HK-2 (cell line): ENCODE data around the gene ZBTB7A.

Source experiments
- DNase-seq: peaks from one replicate; pipeline ENCODE4 v3.0.0-alpha.2; 2018; ENCODE audit not compliant: unreplicated experiment

Gene ZBTB7A

DNA sequence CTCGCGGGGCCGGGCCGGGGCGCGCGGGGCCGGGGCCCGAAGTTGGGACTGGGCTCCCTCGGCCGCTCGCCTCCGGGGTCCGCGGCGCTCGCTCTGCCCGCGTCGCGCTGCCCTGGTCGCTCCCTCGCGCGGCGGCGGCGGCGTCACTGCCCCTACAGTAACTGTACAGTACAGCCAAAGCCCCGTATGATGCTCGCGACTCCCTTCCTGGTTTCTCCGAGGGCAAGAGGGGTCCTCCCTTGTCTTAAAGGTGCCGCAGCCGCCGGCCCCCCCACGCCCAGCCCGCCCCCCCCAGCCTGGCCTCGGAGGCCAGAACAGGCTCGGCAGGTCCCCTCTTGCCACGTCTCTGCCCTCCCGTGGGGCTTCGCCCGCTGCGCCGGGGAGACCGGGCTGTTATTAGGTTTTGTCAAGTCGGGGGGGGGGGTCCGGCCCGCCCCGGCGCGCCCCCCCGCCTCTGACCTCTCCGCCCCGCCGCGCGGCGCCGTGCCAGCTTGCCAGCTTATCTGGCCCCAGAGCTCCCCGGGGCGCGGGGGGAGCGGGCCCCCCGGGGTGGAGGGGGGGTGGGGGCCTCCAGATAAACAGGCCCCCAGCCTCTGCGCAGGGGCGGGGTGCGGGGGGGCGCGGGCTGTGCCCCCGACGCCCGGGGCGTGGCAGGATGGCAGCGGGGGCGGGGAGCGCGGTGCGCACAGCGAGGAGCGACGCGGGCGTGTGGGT, at the start of gene ZBTB7A:
TSS of gene ZBTB7A (minus strand) at position 218 of the 714 bp plus-strand sequence. CDS start 11,667 bp downstream, outside the sequence.
- peak; percentile 69 for DNase-seq

DNA sequence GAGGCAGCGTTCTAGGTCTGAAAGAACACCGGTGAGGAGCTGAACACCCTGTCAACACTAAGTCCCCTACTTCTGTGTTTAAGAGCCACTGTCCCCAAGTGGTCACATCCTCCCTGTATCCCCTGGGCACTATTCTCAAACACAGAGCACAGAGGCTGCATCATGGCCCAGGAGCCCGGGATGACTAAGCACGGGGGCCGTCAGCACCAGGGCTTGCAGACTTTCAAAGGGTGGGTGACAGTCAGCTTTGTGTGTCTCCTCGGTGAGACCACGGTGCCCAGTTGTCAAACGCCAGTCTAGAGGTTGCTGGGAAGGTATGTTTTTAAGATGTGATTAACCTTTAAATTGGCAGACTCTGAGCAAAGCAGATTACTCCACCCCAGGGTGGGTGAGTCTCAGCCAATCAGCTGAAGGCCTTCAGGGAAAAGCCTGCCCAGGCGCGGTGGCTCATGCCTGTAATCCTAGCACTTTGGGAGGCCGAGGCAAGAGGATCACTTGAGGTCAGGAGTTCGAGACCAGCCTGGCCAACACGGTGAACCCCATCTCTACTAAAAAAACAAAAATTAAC, 49.2 kb upstream of the ZBTB7A start:
- DNase-seq = no peak

DNA sequence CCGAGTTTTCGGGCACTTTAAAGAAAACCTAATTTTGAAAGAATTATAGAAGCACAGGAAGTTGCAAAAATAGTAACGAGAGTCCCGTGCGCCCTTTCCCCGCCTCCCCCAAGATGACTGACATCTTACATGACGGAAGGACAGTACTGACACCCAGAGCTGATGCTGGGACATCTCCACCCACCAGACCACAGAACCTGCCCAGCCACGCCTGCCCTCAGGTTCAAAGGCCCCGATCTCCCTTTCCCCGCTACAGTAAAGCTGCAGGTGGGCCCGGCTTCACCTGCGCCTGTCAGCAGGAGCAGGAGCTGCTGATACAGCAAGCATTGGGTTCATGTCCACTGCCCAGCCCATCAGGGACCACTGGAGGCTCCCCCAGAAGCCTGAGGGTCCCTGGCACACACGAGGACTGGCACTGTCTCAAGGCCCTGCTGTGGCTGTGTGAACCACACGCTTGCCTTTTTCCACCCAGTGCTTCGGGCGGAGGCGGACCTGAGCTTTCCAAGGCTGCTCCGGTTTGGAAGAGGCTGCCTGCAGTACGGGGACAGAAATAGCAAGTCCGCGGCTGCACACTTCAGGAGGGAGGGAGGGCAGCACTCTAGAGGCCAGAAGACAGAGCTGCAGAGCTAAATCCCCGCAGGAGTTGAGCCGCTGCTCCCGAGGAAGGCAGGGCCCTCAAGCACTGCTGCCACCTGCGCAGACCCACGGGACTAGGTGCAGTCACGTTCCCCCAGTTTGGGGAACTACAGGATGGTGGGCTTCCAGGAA, 48.5 kb upstream of the ZBTB7A start:
- DNase-seq = no peak

DNA sequence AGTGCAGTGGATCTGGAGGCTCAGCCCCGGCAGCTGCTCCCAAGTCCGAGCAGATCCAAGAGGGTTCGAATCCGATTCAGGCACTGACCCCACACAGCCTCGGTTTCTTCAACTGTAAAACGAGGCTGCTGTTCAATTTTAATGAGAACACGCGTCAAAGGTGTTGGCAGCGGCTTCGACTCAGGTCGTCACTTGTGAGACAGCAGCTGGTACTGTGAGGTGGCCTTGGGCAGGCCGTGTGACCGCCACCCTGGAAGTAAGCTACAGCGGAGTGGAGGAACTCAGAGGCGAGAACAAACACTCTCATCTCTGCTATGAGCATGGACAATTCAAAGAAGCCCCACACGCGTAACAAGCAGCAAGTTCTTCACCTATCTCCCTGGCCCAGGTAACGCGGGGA, 47.5 kb upstream of the ZBTB7A start:
- DNase-seq = no peak

DNA sequence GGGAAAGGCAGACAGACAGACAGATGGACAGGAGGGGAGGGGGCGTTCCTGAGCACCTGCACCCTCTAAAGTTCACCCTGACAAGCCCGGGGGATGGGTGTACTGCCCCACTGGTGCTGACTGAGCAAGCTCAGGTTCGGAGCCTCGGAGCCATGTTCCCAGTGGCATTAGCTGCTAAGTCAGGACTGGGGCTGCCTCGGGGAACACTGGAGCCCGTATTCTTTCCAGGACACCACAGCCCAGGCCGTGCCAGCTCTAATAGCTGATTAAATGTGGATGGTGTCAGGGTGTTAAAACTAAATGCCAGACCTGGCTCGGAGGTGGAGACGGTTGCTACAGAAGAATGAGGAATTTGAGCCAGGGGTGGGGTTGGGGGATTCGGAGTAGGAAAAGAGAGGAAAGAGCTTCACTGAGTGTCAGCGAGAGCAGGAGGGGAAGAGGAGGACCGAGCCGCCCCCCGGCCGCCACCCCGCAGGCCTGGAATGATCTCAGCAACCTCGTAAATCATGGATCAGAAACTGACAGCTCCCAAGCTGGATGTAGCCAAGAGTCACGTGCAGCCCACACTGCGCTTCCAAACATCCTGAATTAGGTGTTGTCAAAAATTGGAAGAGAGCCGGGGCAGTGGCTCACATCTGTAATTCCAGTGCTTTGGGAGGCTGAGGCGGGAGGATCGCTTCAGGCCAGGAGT, 46.8 kb upstream of the ZBTB7A start:
- no peak for DNase-seq

DNA sequence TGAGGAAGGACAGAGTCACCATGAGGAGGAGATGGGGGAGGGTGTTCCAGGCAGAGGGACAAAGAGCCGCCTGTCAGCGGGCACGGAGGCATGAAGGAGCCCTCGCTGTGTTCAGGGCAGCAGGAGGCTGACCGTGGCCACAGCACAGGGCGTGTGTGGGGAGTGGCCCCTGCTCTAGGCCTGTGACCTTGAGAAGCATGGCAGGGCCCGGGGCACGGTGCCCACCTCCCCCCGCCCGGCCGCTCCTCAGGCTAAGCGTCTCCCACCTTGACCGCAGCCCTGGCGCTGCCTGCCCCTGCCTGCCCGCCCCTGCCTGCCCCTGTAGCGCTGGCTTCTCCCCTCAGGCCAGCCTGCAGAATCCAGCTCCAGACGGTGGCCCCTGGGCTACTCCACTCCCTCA, 45.7 kb upstream of the ZBTB7A start:
- DNase-seq = no peak

DNA sequence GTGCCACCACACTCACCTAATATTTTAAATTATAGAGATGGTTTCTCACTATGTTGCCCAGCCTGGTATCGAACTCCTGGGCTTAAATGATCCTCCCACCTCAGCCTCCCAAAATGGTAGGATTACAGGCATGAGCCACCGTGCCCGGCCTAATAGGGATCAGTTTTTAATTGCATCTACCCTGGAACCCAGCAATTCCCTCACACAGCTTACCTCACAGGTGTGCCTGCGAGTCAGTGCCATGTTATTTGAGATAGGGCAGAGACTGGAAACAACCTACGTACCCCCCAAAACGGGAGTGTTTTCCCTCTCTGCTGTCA, 42.9 kb upstream of the ZBTB7A start:
- no peak for DNase-seq

DNA sequence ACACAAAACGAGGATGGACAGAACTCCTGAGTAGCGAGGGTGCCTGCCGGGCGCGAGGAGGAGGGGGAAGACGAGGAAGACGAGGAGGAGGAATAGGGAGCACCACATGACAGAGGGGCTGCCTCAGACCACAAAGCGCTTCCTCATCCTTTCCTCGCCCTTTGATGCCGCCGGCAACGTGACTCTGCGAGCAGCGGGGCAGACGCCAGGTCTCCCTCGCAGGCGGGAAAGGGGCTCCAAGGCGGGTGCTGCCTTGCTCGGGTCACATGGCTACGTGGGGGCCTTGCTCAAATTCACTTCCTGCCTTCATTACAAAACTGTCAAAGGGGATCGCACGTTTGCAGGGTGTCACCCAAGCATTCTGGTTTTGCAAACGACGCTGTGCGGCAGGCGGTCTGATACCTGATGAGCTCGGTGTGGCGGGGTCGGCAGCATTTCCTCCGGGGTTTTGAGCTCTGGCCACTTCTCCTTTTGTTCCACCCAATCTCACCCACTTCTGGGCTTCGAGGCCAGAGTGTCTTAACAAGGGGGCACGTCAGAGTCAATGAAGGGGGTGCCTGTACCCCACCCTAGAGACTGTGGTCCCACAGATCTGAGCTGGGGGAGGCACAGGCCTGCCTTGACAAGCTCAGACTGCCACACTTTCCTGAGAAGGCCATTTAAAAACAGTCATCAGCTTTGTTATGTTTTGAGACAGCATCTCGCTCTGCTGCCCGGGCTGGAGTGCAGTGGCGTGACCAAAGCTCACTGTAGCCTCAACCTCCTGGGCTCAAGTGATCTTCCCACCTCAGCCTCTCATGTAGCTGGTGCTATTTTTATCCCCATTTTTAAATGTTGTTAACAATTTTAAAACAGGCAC, 42.3 kb upstream of the ZBTB7A start:
- DNase-seq = no peak

DNA sequence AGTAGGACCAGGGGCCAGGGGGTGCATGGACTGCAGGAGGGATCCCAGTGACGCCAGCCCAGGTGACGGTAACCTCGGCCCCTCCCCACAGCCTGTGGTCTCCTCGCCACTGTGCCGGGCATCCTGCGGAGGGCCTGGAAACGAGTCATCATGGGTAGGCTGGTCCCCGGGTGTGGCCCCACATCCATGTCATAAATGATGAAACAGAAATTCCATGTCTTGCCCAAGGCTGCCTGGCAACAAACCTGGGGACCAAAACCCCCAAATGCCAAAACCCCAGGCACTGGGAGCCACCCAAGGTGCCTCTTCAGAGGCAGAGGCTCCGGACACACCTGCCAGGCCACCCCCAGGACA, 36.4 kb upstream of the ZBTB7A start:
- DNase-seq = peak; percentile 30

DNA sequence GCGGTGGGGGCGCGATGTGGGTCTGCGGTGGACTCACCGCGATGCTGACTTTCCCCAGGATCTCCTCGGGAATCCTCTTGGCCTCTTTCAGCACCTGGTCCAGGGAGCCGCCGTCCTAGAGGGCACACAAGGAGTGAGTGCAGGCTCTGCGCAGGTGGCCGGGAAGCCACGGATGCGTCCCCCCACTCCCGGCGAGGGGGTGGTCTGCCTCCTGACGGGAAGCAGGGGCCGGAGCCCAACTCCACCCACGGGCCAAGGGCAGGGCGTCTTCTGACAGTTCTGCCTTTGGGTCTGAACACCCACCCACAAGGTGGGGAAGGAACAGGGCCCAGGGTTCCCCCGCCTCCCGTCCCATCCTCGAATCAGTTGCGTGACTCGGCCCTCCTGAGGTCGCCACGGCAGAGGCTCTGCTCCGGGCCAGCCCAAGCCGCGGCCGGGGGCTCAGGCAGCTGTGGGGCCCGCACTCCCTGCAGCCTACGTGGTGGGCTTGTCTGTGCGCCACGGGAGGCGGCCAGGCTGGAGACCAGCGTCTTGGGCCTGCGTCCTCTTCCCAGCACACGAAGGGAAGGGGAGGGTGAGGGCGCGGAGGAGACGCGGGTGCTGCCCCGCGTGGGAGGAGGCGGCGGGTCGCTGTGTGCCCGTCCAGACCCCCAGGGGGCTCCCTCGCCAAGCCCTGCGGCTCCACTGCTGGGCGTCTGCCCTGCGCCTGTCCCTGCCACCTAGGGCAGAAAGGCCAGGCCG, 35.8 kb upstream of the ZBTB7A start:
- no peak for DNase-seq

DNA sequence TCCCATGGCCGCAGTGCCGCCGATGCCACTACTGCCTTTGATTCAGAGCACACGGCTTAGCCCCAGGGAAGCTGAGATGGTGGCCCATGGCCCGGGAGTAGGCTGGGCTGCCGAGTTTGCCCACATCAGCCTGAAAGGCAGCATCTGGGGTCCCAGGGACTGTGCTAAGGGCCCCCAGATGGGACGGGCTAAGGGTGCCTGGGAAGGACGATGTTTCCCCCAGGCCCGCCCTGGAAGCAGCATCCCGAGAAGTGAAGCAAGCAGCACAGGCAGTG, 34.7 kb upstream of the ZBTB7A start:
- DNase-seq = no peak

DNA sequence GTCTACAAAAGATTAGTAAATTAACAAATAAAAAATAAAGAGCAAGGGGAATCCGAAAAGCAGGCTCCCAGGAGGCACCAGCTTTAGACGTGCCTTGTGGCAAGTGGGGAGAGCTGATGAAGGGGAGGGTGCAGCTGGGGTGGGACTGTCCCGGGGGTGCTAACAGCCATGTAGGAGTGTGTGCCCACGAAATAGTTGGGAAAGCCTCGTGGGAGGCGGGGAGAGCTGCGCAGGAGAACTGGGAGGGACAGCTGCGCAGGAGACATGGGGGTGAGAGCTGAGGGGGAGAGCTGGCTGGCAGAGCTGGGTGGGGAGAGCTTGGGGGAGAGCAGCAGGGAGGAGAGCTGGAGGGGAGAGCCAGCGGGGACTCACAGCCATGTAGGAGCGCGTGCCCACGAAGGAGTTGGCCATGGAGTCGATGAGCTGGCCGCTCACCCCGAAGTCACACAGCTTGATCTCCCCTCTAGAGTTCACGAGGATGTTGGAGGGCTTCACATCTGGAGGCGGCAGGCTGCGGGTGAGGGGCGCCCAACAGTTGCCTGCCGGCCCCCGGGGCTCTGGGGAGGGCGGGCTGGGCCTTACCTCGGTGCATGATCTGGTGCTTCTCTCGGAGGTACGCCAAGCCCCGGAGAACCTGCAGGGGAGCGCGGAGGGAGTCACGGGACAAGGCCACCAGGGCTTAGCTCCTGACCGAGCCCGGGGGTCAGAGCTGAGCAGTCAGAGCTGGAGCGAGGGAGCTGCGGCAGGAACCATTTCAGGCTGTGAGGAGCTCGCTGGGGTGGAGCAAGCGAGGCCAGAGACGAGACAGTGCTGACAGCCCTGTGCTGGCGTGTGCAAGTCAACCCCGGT, 34.2 kb upstream of the ZBTB7A start:
- DNase-seq = no peak

DNA sequence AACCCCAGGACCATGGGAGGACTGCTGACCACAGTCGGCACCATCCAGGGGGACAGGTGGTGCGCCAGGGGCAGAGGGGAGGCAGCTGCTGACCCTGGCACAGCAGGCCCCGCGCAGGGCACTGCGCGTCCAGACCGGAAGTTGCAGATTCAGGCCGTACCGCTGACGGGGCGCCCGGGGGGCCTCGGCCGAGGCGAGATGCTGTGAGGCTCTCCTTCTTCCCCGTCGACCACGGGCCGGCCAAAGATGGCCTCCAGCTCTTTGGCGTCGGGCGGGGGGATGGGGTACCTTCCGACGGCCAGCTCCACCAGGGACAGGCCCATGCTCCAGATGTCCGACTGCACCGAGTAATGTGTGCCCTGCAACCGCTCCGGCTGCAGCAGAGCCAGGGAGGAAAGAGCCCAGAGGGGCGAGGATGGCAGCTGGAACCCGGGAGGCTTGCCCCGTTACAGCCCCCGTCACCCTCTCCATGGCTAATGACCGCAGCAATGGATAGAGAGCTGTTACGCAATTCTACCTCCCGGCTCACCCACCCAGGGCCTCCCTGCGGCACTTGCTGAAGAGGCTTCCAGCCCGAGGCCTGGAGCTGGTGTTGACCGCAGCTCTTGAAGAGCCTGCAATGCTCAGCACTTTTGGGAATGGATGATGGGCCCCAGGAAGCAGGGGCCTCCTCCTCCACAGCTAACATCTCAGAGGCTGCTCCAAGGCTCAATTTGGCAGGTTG, 32.5 kb upstream of the ZBTB7A start:
- no peak for DNase-seq

DNA sequence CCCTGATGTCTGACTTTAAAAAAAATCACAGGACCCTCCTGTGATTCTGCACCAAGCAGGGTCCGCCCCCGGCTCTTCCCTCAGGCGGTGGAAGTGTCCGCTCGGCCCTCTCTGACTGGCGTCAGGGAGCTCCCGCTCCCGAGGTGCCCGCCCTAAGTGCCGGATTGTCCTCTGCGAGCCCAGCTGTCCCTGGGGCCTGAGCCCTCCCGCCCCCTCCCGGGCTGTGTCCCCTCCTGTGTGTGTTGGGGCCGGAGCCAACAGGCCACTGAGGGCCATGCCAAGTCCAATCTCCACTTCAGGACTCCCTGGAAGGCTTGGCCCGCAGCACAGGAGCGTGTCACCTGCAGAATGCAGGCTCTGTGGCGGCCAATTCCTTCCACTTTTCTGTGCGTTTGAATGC, 31.8 kb upstream of the ZBTB7A start:
- no peak for DNase-seq

DNA sequence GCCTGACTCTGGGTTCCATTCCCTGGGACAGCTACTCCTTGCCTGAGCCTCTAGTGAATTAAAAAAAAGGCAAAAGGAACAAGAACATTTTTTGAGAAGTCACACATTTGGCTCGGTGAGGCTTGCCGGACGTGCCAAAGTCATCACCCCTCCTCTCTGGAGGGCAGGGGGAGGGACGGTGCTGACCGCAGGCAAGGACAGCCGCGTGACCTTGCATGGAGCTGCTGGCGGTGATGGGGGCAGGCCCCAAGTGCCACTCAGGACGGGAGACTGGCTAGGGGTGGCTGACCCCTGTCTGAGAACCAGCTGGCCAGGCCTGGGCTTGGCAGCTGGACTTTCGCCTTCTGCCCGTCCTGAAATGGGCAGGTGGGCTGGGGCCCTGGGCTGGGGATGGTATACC, 30.8 kb upstream of the ZBTB7A start:
- no peak for DNase-seq

DNA sequence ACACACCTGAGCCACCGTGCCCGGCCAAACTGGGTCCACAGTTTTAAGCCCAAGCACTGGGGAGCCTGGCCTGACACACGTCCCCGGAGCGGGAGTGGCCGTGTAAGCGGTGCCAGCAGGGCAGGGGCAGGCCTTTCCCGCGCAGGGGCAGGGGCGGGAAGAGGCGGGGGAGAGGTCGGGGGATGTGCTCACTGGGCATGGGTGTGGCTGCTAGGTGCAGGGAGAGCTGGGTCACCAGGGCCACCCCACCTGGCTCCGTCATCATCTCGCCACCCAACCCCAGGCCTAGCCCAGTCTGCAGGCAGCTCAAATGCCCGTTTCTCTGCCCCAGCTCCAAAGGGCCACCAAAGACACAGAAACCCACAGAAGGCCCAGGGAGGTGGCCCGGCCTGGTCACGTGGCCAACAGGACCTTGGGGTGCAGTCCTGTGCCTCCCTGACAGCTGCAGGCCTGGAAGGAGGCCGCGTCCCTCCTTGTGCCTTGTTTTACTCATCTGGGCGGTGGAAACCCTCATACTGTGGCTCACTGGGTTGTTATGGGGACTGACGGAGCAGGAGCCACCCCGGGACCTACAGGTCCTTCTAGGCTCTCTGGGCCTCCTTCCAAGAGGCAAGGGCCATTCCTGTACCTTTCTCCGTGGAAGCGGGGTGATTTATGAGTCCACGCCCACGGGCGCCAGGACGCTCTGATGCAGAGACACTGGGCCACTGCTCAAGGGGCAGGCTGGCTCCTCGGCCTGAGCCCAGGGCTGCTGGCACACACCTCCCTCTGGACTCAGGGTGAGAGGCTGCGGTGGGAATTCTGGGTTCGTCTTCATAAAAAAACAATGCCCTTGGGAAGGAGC, 29.6 kb upstream of the ZBTB7A start:
- DNase-seq = no peak

DNA sequence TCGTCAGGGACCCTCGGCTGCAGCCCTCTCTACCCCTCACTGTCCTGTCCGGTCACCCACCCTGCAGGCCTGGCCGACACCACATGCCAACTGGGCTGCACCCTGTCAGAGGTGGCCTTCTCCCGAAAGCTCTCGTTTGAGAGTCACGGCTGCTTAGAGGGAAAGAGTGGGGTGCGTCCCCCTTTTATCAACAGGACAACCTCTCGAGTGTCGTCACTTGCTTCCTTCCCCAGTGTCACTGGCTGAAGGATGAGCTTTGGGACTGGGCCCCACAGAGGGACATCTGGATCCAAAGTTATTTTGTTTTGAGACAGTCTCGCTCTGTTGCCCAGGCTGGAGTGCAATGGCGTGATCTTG, 28.8 kb upstream of the ZBTB7A start:
- DNase-seq = no peak

DNA sequence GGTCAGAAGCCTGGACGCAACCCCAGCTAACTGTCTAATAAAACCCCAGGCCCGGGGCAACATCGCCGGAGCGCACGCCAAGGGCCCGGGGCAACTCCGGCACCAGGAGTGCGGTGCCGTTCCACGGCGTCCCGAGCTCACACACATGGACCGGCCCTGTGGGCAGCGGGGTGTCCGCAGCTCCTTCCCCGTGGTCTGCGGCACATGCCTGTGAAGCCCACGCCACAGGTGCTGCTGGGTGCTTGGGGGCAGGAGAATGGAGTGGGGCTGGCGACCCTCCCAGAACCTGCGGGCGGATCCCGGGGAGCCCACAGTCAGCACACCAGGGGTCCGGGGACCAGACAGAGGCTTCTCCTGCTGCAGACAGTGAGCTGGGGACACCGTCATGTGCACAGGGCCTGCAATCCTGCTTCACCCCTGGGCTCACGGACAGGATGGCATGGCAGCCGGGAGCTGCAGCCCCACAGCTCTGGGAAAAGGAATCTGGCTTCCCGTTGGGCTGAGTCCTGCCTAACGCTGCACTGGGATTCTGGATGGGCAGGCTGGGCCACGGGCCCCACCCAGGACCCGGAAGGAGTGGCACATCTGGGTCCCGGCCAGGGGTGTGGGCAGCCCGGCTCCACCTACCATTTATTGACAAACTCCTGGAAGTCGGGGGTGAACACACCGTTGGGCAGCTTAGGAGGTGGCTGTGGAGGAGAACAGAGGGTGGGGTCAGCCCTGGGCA, 28.2 kb upstream of the ZBTB7A start:
- DNase-seq = no peak
